HG03159 (cell line): ENCODE results near the gene C17orf114.

ENCODE experiments used
- ATAC-seq: cut with Tn5 transposase; IDR thresholded peaks from one replicate; pipeline ENCODE4 v1.9.1; 2021; ENCODE audit warnings: mild to moderate bottlenecking, moderate library complexity; ENCODE audit not compliant: unreplicated experiment

C17orf114 gene

DNA sequence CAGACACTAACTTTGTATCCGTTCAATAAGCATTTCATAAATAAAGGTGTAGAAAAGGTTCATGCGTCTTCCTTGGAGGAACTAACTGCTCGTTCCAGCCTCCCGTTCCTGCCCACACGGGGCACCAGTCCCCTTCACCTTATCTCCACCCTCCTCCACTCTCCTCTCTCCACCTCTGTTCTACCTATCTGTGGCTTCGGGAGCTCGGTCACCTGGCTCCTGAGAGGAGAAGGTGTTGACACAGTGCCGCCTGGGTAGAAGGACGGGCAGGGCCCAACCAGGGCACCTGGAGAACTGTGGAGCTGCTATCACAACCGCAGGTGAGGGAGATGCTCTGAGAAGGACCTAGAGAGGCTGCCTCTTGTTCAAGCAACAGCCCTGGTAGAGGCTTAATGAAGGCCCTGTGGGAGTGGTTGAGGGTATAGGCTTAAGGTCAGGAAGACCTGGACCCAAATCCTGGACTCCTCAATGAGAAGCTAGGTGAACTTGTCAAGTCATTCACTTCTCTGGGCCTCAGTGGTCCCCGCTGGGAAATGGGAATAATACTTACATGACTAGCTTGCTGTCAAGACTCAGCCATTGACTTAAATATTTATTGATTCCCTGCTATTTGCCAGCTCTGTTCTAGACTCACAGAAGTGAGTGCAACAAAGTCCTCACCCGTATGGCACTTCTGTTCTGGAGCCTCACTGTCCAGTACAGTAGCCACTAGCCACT lies 21.4 kb upstream of the C17orf114 start:
- ATAC-seq: no peak

DNA sequence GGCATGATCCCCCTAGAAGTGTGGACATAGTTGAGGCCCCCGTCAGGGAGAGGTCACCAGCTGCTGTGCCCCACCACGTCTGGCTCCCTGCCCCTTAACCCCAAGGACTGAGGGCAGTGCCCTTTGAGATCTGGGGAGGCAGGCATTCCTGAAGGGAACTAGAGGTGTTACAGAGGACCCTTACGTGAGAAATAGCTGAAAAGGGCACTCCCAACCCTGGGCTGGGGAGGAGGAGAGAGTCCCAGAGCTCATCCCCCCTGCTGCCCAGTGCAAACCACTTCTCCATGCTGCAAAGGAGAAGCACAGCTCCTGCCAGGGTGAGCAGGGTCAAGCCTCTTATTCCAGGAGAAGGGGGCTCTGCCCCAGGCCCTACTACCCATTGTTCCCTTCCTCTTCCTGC lies 20.7 kb upstream of the C17orf114 start:
- no peak for ATAC-seq

GRCh38 chr17:4818276-4818675 lies 16.1 kb upstream of the C17orf114 start:
- ATAC-seq: no peak

DNA sequence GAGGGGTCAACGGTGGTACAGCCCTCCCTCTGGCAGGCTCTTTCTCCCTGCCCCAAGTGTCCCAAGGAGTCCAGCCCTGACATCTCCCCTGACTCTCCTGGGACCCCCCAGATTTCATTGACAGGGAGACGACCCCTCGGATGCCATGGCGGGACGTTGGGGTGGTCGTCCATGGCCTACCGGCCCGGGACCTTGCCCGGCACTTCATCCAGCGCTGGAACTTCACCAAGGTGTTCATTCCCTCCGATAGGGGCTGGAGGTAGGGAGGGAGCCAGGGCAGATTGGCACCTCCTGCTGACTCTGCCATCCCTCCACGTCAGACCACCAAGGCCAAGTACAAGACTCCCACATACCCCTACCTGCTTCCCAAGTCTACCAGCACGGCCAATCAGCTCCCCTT lies 14.7 kb upstream of the C17orf114 start:
- no peak for ATAC-seq

DNA sequence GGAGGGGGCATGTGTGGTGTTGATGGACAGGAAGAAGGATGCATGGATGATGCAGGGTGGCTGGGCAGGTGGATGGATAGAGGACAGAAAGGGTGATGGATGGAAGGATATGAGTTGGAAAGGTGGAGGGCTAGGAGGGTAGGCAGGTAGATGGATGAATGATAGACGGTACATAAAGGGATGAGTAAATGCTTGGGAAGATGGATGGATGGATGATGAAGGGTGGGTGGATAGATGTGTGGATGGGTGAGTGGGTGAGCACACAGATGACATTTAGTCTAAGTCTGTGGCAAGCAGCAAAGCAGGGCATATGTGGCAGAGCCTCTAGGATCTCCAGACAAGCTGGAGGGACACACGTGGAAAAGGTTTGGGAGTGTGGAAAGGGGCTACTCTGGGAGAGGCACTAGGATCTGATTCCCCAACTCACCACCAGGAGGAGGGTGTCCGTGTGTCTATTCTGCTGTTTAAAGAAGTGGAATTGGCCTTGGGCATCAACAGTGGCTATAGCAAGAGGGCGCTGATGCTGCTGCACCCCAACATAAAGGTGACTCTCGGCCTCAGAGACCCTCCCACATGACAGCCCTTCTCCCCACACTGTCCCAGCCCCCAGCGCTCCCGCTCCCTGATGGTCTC lies 13.0 kb upstream of the C17orf114 start:
- ATAC-seq: no peak

DNA sequence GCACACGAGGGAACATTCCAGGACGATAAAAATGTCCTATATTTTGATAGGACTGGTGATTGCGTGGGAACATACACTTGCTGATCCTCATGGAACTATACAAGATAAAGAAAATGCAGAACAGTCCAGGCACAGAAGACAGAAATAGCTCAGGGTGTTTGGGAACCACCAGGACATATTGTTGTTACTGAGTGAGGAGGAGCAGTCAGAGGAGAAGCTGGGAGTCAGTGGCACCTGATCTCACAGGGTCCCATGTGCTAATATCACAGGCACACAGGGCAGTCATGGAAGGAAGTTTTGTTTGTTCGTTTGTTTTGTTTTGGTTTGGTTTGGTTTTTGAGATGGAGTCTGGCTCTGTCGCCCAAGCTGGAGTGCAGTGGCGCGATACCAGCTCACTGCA lies 10.6 kb upstream of the C17orf114 start:
- ATAC-seq: no peak

DNA sequence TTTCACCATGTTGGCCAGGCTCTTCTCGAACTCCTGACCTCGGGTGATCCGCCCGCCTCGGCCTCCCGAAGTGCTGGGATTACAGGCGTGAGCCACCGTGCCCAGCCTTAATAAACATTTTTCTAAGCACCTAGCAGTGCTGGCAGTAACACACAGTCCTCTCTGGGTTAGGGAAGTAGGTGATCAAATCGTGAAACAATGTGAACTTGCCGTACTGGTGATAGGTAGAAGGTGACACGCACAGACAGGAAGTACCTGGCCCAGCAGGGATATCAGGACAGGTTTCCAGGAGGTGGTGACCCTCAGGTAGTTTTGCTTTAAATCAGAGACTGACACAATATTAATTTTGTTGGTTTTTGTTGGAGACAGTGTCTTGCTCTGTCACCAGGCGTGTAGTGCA lies 9.3 kb upstream of the C17orf114 start:
- ATAC-seq: no peak

- no peak for ATAC-seq
These were observed 8.7 kb upstream of the C17orf114 start for GRCh38 chr17:4810696-4811290.

GRCh38 chr17:4808378-4808767 lies 6.2 kb upstream of the C17orf114 start:
- no peak for ATAC-seq

DNA sequence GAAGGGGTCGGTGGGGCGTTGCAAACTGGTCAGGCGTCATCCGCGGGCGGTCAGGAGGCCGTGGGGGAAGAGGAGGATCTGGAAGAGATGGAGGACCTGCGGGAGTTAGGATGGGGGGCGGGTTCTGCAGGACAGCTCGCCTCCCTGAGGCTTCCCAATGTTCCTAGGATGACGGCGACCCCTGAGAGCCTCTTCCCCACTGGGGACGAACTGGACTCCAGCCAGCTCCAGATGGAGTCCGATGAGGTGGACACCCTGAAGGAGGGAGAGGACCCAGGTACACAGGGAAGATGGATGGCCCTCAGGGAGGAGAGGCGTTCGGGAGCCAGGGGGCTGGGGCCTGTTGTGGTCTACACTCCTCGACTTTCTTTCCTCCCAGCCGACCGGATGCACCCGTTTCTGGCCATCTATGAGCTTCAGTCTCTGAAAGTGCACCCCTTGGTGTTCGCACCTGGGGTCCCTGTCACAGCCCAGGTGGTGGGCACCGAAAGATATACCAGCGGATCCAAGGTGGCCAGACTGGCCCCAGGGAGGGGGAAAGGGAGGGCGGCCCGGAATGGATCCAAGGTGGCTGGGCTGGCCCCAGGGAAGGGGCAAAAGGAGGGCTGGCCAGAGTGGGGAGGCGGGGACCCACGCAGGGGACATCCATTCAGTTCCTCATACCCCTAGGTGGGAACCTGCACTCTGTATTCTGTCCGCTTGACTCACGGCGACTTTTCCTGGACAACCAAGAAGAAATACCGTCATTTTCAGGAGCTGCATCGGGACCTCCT lies 5.7 kb upstream of the C17orf114 start:
- ATAC-seq: no peak

GRCh38 chr17:4806777-4807604 lies 4.9 kb upstream of the C17orf114 start, which contains the start of gene PLD2:
Gene PLD2, plus strand, starts transcription at chr17:4807152. Its CDS starts 621 bp downstream, at chr17:4807773.
- ATAC-seq: peak; percentile 91

DNA sequence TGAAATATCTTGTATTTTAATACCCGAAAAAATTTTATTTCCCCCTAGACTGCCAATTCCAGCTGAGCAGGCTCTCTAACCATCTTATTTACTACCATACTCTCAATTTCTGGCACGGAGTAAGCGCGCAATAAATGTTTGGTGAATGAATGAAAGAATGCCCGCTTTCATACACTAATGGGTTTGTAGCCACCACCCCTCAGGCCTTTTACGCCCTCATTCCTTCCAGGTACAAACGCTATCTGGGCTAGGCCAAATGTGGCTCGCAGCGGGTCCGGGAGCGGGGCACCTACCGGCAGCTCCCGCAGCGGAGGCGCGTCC lies 4.3 kb upstream of the C17orf114 start:
- no peak for ATAC-seq

GRCh38 chr17:4800462-4801196 lies 1.5 kb downstream of the C17orf114 start:
- no peak for ATAC-seq

DNA sequence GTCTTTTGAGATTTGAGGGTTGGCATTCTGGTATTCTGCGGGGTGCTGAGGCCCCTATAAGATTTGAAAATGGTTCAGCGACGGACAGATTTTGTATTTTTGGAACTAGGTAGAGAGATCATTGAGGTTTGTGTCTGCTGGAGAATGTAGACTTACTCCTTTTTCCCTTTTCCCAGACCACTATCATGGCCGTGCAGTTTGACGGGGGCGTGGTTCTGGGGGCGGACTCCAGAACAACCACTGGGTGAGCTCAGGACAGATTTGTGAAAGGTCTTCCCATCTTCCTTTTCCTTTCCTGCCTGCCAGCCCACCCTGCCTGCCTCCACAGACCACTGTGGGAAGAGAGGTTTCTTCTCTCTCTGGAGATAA lies 5.6 kb downstream of the C17orf114 start:
- no peak for ATAC-seq

DNA sequence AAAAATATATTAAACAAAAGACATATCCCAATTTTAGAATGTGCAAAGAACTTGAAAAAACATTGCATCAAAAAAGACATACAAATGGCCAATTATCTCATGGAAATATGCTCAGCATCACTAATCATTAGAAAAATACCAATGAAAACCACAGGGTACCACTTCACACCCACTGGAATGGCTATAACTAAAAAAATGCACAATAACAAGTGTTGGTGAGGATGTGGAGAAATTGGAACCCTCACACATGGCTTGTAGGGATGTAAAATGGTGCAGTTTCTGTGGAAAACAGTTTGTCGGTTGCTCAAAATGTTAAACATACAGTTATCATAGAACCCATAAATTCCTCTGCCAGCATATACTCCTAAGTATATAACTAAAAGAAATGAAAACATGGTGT lies 7.0 kb downstream of the C17orf114 start:
- ATAC-seq: no peak

- no peak for ATAC-seq
These were observed 11.4 kb downstream of the C17orf114 start for GRCh38 chr17:4790705-4791088.

GRCh38 chr17:4789951-4790704 lies 12.0 kb downstream of the C17orf114 start:
- ATAC-seq: peak; percentile 82

DNA sequence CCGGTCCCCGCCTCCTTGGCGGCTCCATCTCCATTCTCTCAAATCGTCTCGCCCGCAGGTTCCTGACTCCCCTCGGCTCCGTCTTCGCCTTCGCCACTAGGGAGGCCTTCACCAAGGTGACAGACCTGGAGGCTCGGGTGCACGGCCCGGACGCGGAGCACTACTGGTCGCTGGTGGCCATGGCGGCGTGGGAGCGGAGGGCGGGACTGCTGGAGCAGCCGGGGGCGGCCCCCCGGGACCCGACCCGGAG lies 12.5 kb downstream of the C17orf114 start:
- ATAC-seq: no peak

DNA sequence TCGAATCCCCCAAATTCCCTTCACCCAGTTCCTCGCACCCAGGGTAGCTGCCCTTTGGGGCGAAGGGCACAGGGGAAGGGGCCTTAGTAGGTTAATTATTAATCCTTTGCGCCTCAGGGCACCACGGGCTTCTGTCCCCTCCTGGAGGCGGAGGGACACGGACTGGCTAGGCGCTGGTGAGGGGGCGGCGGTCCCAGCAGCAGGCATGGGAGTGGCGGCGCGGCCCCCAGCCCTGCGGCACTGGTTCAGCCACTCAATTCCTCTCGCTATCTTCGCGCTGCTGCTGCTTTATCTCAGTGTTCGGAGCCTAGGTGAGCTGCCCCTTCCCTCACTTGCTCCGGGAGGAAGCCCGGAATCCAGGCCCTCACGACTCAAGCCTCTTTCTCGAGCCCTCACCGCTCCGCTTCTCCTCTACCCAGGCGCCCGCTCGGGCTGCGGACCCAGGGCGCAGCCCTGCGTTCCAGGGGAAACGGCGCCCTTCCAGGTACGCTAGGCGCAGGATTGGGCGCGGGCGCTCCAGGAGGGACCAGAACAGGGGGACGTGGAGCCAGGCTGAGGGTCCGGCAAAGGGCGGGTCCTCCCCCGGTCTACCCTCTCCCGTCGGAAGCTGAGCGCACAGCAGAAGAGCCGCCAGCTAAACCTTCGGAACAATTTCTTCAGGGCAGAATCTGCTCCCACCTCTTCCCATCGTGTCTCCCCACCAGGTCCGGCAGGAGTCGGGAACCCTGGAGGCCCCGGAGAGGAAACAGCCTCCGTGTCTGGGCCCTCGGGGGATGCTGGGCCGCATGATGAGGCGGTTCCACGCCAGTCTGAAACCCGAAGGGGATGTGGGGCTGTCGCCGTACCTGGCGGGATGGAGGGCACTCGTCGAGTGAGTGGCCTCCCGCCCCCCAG lies 13.1 kb downstream of the C17orf114 start, which contains the start of gene GLTPD2:
TSS of gene GLTPD2 (plus strand) at position 158 of the 894 bp plus-strand sequence. CDS start at position 206, 48 bp downstream.
- no peak for ATAC-seq
